ENCODE results near the gene SATB1.
A peak's percentile ranks its signal among the peaks of the same experiment; 100 is the strongest.
"Not testable (repeated sequence)": the region's sequence is repeated elsewhere in the genome, so short reads cannot be mapped to it uniquely, and the experiment has no call there.

Gene SATB1

DNA sequence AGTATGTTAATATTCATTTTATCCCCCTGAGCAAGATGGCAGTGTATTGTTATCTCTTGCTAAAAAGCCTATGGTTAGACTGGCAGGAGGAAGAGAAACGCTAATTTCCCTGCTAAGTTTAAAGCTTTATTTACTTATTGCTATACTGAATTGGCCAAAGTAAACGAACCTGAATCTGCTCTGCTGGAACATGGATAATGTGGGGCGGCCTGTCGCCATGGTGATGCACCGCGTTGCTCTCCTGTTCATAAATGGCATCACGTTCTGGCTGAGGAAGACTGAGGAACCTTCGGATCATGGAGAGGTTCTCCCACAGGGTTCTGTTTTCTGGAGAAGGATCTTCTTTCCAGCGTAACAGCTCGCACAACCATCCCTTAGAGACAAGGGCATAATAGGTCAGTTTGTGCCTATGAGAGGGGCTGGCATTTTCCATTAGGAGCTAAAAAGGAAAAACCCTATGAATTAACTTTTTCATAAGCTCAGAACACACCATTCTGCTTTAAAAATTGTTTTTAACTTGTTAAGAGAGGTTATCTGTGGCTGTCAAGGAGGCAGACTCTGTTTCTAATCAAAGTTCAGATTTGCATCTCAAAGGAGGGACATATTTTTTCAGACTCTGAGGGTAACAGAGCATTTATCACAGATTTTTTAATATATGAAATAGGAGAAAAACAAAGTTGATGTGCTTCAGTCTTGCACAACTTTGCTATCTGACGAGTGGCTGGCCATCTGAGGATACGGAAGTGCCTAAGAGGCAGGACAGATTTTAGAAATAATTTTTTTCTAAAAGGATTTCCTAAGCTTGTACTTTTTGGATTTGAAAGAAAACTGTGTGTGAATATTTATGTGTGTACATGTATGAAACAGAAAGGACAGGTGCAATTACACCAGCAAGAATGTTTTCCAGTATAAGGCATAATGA, 73.1 kb downstream of the SATB1 start:
- DNase-seq (ENCODE audit: low spot score) = no peak

DNA sequence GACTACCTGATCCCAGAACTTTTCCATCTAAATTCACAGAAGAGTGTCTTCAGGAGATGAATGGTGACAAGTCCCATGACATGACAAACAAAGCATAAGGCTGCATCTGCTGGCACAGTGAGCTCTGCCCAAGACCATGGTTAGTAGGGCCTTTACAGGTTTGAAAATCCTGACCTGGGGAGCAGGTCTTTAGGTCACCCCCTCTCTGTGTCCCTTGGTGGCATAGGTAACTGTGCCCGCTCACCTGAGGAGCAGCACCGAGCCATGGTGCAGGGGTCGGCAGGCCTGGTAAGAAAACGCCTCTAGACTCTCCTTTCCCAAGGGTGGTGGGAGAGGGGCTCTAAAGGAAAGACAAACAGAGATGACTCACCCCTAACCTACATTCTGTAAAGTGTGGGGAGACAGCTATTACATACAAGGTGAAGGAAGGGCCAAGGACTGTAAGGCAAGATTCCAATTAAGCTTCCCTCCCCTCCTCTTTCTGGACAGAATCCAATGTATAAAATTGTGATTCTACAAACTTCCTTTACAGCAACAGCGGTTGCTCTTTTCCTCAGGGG, 74.0 kb downstream of the SATB1 start:
- DNase-seq (ENCODE audit: low spot score) = no peak

DNA sequence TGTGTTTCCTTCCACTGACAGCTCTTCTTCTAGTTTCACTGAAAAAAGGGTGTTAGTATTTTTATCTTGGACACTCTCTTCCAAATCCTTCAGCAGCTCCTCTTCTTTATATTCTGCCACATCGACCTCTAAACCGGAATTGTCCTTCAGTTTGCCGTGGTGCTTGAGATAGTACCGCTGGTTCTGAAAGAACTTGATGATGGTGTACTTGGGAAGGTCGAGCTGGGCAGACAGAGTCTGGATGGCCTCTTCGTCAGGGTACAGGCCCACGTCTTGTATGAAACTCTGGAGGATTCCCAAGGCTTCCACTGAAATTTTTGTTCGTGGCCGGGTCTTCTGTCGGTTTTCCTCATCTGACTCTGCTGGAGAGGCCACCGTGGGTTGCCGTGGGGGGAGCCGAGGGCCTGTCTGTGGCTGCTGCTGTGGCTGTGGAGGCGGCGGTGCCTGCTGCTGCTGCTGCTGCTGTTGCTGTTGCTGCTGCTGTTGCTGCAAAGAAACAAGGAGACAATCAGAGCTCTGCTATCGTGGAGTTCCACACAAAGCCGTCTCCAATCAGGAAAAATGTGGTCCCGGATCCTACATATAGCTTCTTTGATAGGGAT, 75.8 kb downstream of the SATB1 start:
- DNase-seq (ENCODE audit: low spot score) = no peak

DNA sequence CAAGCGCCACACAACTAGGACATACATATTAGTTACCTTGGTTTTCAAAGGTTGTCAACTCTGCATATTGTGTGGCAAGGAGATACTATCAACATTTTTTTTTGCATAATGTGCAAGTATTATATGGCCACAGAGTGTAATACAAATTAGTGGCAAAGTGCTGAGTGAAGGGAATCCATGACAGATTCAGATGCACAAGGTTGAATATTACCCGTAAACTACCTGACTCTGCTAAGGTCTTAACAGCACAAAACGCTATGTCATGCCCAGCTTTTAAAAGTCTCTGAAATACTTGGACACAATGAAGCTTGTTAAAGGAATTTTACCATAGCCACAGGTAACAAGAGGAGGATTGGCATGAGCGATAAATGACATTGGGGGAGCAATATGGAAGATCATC, 79.0 kb downstream of the SATB1 start:
- no peak for DNase-seq (ENCODE audit: low spot score)

DNA sequence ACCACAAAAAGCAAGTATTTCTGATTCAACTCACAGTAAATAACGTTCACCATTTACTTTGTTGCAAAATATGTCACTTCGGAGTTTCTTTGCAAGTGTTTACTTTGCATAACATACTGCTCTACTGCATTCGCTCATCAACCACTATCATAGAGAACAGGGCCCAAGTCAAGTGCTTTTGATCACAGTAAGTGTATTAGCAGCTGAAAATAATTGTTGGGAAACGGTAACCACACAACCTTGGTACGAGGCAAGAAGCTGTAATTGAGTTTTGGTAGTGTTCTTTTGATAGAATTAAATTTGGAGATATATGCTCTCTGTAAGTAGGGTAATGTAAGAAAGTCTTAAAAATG, 80.1 kb downstream of the SATB1 start:
- no peak for DNase-seq (ENCODE audit: low spot score)

DNA sequence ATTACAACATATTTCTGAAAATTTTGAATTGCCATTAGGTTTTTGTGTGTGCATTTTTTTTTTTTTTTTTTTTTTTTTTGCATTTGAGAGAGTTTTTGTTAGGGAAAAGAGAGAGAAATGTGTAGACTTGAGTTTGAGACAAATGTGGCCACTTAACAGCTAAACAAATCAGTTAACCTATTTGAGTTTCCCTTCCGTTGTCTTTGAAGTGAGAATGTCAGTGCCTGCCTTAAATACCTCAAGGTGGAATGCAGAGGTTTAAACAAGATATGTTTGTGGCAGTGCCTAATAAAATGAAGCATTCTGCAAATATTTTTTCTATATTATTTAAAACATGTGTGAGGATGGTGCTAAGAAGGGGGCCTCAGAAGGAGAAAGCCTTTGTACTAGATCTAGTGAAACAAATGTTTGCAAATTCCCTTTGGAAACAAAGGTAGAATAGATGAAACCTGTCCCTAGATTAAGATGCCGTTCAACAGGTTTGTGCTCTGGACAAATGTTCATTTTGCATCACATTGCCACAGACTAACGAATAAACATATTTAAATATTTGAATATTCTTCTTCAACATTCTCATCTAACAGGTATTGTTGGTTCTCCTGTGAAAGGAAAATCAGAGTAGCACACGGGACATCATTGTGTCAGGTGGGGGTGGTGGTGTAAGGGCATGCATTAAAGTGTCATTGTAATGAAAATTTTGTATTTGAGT, 80.7 kb downstream of the SATB1 start:
- DNase-seq (ENCODE audit: low spot score) = no peak

DNA sequence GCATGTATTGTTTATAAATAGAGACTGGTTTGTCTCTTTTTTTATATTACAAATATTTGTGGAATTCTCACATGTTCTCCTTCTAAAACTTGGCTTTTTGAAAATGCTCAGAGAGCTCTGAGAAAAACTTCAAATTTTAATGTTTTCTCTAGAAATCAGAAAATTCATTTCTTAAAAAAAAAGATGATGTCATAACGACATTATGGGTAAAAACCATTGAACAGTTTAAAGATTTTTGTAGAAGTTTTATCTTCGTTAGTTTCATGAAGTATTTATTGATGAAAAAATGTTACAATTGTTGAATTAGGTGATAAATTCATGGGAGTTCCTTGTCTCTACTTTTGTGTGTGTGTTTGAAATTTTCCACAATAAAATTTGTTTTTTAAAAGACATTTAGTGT, 81.3 kb downstream of the SATB1 start:
- no peak for DNase-seq (ENCODE audit: low spot score)

- DNase-seq (ENCODE audit: low spot score) = no peak
These were observed 86.2 kb downstream of the SATB1 start for GRCh38 chr3:18338827-18339514.

- DNase-seq (ENCODE audit: low spot score) = no peak
These were observed 87.9 kb downstream of the SATB1 start for GRCh38 chr3:18337231-18337630.

DNA sequence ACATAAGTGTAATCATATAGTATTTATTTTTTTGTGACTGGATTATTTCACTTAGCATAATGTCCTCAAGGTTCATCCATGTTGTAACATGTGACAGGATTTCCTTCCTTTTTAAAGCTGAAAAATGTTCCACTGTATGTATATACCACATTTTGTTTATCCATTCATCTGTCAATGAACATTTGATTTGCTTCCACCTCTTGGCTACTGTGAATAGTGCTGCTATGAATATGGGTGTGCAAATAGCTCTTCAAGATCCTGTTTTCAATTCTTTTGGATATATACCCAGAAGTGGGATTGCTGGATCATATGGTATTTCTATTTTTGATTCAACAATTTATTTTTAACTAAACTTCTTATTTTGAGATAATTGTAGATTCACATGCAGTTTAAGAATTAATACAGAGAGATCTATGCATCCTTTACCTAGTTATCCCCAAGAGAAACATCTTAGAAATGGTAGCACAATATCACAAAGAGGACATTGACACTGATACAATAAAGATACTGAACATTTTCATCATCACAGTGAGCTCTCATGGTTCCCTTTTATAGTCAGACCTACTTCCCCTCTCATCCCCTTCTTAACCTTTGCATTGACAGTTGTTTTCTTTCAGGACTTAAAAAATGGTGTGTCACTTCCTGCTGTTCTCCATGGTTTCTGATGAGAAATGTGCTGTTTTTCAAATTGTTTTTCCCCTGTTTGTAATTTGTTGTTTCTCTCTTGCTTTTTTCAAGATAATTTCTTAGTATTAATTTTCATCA, 90.1 kb downstream of the SATB1 start:
- no peak for DNase-seq (ENCODE audit: low spot score)

DNA sequence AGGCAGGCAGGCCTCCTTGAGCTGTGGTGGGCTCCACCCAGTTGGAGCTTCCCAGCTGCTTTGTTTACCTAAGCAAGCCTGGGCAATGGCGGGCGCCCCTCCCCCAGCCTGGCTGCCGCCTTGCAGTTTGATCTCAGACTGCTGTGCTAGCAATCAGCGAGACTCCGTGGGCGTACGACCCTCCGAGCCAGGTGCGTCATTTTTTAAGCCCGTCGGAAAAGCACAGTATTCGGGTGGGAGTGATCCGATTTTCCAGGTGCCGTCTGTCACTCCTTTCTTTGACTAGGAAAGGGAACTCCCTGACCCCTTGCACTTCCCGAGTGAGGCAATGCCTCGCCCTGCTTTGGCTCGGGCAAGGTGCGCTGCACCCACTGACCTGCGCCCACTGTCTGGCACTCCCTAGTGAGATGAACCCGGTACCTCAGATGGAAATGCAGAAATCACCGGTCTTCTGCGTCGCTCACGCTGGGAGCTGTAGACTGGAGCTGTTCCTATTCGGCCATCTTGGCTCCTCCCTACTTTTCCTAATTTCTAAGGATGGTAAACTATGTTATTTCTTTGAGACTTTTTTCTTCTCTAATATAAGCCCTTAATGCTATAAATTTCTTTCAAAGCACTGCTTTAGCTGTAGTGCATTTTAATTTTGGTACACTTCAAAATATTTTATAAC, 94.2 kb downstream of the SATB1 start:
- DNase-seq (ENCODE audit: low spot score) = not testable (repeated sequence)

GRCh38 chr3:18308096-18308650, 117.0 kb downstream of the SATB1 start:
- no peak for DNase-seq (ENCODE audit: low spot score)

DNA sequence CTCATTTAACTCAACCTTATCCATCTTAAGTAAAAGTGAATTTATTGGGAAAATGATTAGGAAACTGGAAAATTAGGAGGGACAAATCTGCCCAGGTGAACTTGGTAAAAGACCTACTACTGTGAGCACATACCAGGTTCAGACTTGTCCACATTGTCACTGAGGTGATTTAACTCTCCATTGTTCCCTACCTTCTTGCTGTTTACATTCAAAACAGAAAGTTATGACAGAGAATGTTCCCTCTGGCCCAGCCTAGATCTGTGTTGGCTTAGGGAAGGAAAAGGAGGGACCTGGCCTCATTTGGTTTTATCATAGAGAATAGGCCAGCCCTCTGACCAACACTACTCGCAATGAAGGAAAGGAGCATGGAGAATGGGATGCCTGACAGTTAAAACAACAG, 117.6 kb downstream of the SATB1 start:
- DNase-seq (ENCODE audit: low spot score) = no peak

DNA sequence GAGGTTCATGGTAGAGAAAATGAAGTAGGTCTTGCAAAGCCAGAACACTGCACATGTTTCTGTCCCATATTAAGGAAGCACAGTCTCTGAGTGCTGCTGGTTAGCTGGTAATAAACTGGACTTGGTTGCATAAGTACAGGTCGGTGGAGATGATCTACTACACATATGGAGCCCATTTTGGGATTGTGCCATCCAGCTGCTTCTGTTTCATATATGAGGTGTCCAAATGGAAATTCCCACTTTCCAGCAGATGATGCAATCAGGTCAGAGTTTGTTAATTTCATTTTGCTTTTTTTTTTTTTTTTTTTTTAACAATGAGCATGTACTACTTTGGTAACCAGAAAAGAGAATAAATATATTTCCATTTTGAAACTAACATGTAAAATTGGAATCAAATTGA, 122.6 kb downstream of the SATB1 start:
- DNase-seq (ENCODE audit: low spot score) = peak; percentile 31

- no peak for DNase-seq (ENCODE audit: low spot score)
These were observed 123.4 kb downstream of the SATB1 start for GRCh38 chr3:18301781-18302180.

GRCh38 chr3:18300916-18301315, 124.2 kb downstream of the SATB1 start:
- DNase-seq (ENCODE audit: low spot score) = no peak

DNA sequence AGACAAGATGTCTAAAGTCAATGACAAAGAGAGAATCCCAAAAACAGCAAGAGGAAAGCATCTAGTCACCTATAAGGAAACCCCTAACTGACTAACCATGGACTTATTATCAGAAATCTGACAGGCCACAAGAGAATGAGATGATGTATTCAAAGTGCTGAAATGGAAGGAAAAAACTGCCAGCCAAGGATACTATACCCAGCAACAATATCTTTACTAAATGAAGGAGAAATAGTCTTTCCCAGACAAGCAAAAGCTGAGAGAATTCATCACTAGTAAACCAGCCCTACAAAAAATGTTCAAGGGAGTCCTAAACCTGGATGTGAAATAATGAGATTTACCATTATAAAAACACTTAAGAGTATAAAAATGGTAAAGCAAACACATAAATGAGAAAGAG, 128.0 kb downstream of the SATB1 start:
- DNase-seq (ENCODE audit: low spot score) = no peak

Measured in kidney tubule cell (primary cell).